Muscle layer of duodenum (tissue), 2 donors: Measurements from ENCODE around the gene PCDH9.

Source experiments
- H3K27ac ChIP-seq: one replicate; pipeline ENCODE4 v1.7.0; 2013; ENCODE audit warnings: mild to moderate bottlenecking, low read length
- H3K27me3 ChIP-seq: one replicate; pipeline ENCODE4 v1.7.0; 2013; ENCODE audit warnings: low read depth, mild to moderate bottlenecking, control low read depth, low read length
- H3K36me3 ChIP-seq, 2 donors: one replicate each; pipeline ENCODE4 v1.7.0; 2013; ENCODE audit warnings: low read length in 2 of 2, control low read depth in 1 of 2, mild to moderate bottlenecking in 1 of 2; ENCODE audit not compliant: insufficient read depth in 2 of 2, control insufficient read depth in 1 of 2
- H3K4me1 ChIP-seq, 2 donors: one replicate each; pipeline ENCODE4 v1.7.0; 2013; ENCODE audit warnings: low read length in 2 of 2, mild to moderate bottlenecking in 2 of 2, control low read depth in 1 of 2, moderate library complexity in 1 of 2; ENCODE audit not compliant: insufficient read depth in 2 of 2, control insufficient read depth in 1 of 2
- H3K4me3 ChIP-seq, 2 donors: one replicate each; pipeline ENCODE4 v1.7.0; 2013; ENCODE audit warnings: low read length in 2 of 2, low read depth in 1 of 2, mild to moderate bottlenecking in 1 of 2
- H3K9me3 ChIP-seq, 2 donors: one replicate each; pipeline ENCODE4 v1.7.0; 2013; ENCODE audit warnings: low read length in 2 of 2, control low read depth in 1 of 2, mild to moderate bottlenecking in 1 of 2; ENCODE audit not compliant: control insufficient read depth in 1 of 2
- donor health status: healthy.

Gene PCDH9

GRCh38 chr13:67223742-67224141 lies 6.4 kb downstream of the PCDH9 start:
- Histone ChIP-seq H3K4me3 (peak overlapping the region; percentile 13 to 41), H3K9me3 (no peaks in the 10 kb centered on the region), H3K27ac (no peak overlapping the region), H3K36me3 (no peaks in the 10 kb centered on the region), H3K4me1 (no peaks in the 10 kb centered on the region), H3K27me3 (no peaks in the 10 kb centered on the region)

DNA sequence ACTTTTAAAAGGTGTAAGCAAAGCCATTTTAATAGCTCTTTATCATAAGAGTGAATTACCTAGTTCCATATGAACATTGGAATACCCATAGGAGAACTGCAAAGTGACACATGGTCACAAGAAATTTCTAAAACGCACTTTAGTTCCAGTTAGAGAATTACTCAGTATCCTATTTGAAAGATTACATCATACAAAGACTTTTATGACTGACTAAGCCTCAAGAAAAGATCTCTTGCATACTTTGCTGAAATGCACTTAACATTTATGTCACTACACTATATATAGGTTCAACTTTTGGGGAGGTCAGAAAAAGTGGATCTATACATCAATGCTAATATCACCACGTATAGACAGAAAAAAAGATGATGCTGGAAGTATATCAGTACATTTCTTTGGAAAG lies 7.1 kb downstream of the PCDH9 start:
- no peaks in the 10 kb centered on the region for H3K36me3 ChIP-seq
- no peaks in the 10 kb centered on the region for H3K27me3 ChIP-seq
- H3K9me3 ChIP-seq, result no peaks in the 10 kb centered on the region
- no peak overlapping the region for H3K27ac ChIP-seq
- H3K4me3 ChIP-seq, result no peak overlapping the region
- no peaks in the 10 kb centered on the region for H3K4me1 ChIP-seq

DNA sequence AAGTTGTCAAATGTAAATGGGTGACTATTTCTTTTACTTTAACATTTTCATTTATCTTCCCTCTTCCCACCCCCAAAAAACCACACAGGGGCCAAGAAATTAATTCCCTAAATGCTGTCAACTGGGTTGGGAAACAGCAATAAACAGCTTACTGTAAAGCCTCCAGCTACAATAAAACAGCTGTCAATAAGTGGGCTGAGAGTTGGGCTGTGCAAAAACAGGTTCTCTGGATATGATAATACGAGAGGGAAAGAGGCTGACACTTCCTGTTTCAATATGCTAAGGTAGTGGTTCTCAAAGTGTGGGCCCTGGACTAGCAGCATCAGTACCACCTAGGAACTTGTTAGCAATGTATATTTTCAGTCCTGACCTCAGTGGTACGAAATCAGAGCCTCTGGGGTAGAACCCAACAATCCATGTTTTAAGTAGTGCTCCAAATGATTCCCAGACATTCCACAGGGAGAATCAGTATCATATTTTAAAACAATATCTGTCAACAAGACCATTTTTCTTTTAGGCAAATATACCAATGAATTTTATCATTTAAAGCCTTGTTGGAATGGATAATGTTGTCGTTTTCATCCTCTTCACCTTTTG lies 8.4 kb downstream of the PCDH9 start:
- Histone ChIP-seq H3K9me3 (no peaks in the 10 kb centered on the region), H3K36me3 (no peaks in the 10 kb centered on the region), H3K4me1 (no peaks in the 10 kb centered on the region), H3K4me3 (no peak overlapping the region), H3K27ac (no peak overlapping the region), H3K27me3 (no peaks in the 10 kb centered on the region)

DNA sequence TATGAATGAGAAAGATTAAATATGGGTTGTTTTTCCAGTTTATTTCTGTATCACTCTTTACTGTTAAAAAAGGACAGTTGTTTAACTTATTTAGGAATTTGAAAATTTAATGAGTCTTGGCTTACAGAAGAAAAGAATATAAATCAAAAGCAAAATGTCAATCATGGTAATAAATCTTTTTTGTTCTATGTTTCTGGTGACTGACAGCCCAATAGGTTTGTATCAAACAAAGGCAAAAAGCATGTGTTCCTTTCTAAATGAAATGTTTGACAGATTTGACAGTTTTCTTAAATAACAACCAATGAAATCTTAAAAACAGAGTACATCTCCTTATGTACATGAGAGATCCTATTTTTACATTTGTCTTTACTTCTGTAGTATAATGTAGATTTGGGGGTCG lies 11.0 kb downstream of the PCDH9 start:
- no peak overlapping the region for H3K27ac ChIP-seq

DNA sequence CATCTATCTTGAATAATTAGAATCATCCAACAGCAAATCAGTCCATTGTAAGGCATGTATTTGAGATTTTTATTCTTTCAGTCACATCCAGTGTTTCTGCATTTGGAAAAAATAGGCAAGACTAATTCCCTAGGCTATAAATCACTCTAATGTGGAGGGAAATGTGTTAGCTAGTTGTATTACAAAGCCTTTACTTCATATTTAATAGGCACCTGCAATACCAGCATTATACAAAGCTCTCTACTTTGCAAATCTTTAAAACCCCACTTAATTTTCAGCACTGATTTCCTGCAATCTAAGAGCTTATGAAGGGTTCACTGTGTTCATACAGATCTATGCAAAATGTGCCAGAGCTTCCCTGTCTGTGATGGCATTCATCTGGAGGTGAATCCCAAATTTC lies 12.3 kb downstream of the PCDH9 start:
- no peak overlapping the region for H3K27ac ChIP-seq

More for the DNA sequence above, 11.0 kb downstream of the PCDH9 start:
- Histone ChIP-seq H3K4me1 (no peaks in the 10 kb centered on the region), H3K4me3 (no peak overlapping the region), H3K27me3 (no peaks in the 10 kb centered on the region), H3K9me3 (no peaks in the 10 kb centered on the region), H3K36me3 (no peaks in the 10 kb centered on the region)

DNA sequence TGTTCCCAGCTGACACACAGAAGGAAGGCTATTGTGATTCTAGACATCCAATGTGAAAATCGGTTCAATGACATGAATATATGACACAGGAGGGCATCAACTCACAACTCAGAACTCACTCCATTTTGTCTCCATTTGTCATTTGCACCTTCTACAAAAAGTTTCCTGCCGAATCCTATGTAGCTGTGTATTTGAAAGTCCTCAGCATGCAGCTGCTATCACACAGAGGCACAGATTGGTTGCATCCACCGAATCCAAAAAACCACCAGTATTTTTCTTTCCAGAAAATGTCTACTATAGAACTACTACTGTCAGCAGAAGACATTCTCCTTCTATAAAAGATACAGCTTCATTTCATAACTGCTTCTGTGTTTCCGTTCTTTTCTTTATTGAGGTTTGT lies 13.3 kb downstream of the PCDH9 start:
- no peak overlapping the region for H3K27ac ChIP-seq
- H3K9me3 ChIP-seq, result no peaks in the 10 kb centered on the region
- no peaks in the 10 kb centered on the region for H3K36me3 ChIP-seq
- H3K4me3 ChIP-seq, result no peak overlapping the region
- H3K27me3 ChIP-seq, result no peaks in the 10 kb centered on the region
- H3K4me1 ChIP-seq, result no peaks in the 10 kb centered on the region

More for the DNA sequence above, 12.3 kb downstream of the PCDH9 start:
- no peaks in the 10 kb centered on the region for H3K36me3 ChIP-seq
- no peaks in the 10 kb centered on the region for H3K9me3 ChIP-seq
- no peaks in the 10 kb centered on the region for H3K4me1 ChIP-seq
- no peak overlapping the region for H3K4me3 ChIP-seq
- H3K27me3 ChIP-seq, result no peaks in the 10 kb centered on the region

GRCh38 chr13:67210208-67210607 lies 19.9 kb downstream of the PCDH9 start:
- no peak overlapping the region for H3K27ac ChIP-seq
- H3K4me1 ChIP-seq, result no peaks in the 10 kb centered on the region

GRCh38 chr13:67208552-67208951 lies 21.6 kb downstream of the PCDH9 start:
- no peak overlapping the region for H3K27ac ChIP-seq
- H3K36me3 ChIP-seq, result no peaks in the 10 kb centered on the region
- H3K4me1 ChIP-seq, result no peaks in the 10 kb centered on the region
- no peaks in the 10 kb centered on the region for H3K9me3 ChIP-seq
- no peak overlapping the region for H3K4me3 ChIP-seq
- no peaks in the 10 kb centered on the region for H3K27me3 ChIP-seq

More at GRCh38 chr13:67210208-67210607, 19.9 kb downstream of the PCDH9 start:
- Histone ChIP-seq H3K27me3 (no peaks in the 10 kb centered on the region), H3K36me3 (no peaks in the 10 kb centered on the region), H3K9me3 (no peaks in the 10 kb centered on the region), H3K4me3 (no peak overlapping the region)

- Histone ChIP-seq H3K27ac (no peak overlapping the region), H3K9me3 (no peaks in the 10 kb centered on the region), H3K4me1 (no peaks in the 10 kb centered on the region), H3K27me3 (no peaks in the 10 kb centered on the region), H3K36me3 (no peaks in the 10 kb centered on the region), H3K4me3 (no peak overlapping the region)
These were observed 25.4 kb downstream of the PCDH9 start for GRCh38 chr13:67204764-67205163.

- no peaks in the 10 kb centered on the region for H3K9me3 ChIP-seq
These were observed 29.5 kb downstream of the PCDH9 start for GRCh38 chr13:67200605-67201004.

GRCh38 chr13:67200183-67200582 lies 30.0 kb downstream of the PCDH9 start:
- no peaks in the 10 kb centered on the region for H3K36me3 ChIP-seq
- H3K27ac ChIP-seq, result no peak overlapping the region
- H3K9me3 ChIP-seq, result no peaks in the 10 kb centered on the region
- H3K4me1 ChIP-seq, result no peaks in the 10 kb centered on the region
- no peaks in the 10 kb centered on the region for H3K27me3 ChIP-seq
- no peak overlapping the region for H3K4me3 ChIP-seq

More at GRCh38 chr13:67200605-67201004, 29.5 kb downstream of the PCDH9 start:
- Histone ChIP-seq H3K27me3 (no peaks in the 10 kb centered on the region), H3K4me1 (no peaks in the 10 kb centered on the region), H3K4me3 (no peak overlapping the region), H3K36me3 (no peaks in the 10 kb centered on the region), H3K27ac (no peak overlapping the region)

DNA sequence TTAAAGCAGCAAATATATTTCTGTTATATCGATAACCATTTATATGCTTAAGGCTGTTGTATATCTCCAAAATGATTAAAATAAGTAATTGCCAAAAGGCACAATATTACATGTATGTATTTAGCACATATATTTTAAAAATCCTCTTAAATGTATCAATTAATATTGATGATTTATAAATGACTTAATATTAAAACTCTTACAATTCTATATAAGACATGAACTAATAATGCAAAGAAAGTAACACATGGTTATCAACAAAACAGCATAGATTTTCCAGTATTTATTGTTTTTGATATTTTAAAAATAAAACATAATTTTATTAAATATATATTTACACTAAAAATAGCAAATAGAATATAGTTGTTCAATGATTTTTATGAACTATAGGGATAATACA lies 32.4 kb downstream of the PCDH9 start:
- no peaks in the 10 kb centered on the region for H3K9me3 ChIP-seq
- H3K4me3 ChIP-seq, result no peak overlapping the region
- no peaks in the 10 kb centered on the region for H3K4me1 ChIP-seq
- no peaks in the 10 kb centered on the region for H3K27me3 ChIP-seq
- no peaks in the 10 kb centered on the region for H3K36me3 ChIP-seq
- H3K27ac ChIP-seq, result no peak overlapping the region
